Measurements from ENCODE around the gene OAF. TPM values are rescaled to one million over a fixed set of nuclear protein-coding genes. Genes with fewer than 3 reads are reported as not detected.

OAF gene
- total RNA-seq, 1 donor from 2014 or later: 25.7 TPM

DNA sequence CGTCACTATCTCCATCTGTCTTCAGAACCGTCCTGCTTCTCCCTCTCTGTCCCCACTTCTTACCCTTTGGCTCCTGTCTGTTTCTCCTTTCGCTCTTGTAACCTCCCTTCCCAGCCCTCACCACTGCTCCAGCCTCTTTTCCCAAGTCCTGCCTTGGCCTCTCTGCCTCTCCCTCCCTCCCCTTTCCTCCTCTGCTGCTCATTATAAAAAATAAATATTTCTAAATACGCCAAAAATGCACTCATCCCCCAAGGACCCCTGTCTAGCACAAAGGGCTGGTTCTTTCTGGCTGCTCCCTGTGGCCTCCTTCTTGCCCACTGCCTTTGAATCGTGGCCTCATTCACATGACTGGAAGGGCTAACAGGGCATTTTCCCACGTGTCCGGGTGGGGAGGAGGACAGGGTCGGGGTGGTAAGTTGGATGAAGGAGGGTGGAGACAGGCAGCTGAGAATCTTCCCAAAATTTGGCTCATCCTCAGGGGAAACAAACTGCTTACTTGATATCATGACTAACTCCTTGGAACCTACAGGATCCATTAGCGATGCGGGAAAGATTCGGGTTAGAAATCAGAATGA is 26.4 kb upstream of the OAF start:
- DNase-seq: no peak

DNA sequence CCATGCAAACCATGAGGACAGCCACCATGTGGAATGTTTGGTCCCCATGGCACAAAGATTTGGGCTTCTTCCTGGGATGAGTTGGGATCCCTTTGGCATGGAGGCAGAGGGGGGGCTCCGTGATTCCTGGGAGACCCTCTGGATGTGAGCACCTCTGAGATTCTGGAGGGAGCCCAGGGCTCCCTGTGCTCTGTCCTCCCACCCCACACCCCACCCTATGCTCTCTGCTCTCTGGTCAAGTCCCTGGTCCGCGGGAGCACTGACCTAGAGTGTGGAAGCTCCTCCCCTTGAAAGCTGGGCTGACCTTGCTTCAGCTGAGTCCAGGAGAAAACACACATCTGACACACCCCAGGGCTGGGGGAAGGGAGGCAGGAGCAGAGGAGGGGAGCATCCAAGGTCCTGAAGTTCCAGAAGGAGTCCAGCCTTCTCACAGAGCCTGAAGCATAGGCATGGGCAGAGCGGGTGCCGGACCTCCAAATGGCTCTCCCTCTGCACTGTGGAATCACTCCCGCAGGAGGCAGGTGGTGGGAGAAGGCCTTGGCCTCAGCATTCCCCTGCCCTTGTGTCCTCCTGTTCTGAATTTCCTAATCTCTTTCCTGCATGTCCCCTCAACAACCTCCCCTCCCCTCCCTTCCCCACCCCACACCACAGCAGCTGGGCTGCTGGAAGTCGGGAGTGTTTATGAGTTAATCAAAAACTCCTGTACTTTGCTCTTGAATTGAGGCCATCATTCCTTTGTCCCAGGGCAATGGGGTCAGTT is 25.7 kb upstream of the OAF start:
- DNase-seq: no peak

DNA sequence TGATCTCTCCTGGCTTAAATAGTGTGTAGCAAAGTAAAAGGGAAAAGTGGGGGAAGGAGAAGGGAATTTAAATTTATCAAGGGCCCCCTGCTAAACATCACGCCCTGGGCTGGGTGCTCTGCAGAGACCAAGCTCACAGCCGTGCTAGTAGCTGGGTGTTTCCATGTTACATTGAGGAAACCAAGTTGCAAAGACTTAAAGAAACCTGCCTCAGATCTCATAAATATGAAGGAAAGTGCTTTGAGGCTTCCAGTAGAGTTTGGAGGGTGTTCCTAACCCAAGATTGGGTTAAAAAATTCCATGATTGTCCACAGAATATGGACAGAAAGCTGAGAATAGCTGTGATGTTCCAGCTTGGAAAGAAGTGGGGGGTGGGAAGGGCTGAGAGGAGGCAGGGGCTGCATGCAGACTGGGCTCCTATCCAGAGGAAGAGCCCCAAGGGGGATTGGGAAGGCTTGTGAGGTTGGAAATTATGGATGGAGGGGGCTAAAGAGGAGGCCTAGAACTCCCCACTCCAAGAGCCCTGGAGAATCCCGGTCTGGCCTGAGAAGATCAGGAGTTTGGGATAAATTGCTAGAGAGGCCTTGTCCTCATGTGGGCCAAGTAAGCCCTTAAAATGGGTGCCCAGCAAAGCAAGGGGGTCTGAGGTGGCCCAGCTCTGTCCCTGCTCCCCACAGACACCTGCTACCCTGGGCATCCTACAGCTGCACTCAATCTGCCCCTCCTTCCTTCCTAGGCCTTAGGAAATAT is 25.0 kb upstream of the OAF start:
- DNase-seq: no peak

DNA sequence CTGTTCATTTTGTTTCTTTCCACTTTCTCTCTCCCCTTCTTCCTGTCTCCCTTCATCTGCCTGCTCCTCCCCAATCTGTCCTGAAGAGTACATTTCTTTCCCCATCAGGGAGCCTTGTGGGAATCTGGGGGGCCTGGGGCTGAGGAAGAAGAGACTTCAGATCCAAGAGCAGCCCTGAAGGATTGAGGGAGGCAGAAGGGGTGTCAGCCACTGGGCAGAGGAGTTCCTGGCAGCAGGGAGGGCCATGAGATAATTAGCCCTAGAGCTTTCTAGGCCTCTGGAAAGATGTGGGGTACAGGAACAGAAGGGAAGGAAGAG is 24.4 kb upstream of the OAF start:
- DNase-seq: no peak

DNA sequence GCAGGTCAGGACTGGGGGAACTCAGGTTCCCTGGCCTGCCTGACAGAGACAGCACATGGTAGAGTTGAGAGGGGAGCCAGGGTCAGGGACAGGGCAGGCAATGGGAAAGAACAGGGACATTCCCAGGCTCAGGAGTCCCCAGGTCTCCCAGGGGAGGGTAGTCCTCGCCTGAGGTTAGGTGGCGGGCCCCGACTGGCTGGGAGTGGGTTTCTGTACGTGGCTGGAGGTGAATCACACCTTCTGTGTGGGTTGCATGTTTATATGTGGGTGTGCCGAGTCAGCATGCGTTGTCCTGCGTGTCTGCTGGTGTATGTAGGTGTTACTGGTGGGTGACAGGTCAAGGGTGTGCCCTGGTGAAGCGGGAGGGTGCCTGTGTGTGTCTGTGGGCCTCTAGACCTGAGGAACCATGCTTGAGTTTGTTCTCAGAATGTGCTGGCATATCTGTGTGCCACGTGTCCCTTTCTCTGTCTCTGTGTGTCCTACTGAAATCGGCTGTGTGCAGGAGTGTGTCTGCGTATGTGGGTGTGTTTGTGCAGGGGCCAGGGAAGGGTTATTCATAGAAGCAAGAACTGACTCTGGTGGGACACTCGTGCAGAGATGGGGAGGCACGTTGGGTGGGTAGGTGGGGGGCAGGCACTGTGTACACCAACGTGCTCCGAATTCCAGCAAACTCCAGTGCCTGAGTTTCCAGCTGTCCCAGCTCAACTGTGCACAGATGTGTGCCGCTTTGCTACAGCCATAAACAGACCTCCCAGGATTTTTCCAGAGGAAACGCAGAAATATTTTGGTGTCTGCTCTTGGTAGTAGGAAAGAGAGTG is 23.8 kb upstream of the OAF start:
- no peak for DNase-seq

DNA sequence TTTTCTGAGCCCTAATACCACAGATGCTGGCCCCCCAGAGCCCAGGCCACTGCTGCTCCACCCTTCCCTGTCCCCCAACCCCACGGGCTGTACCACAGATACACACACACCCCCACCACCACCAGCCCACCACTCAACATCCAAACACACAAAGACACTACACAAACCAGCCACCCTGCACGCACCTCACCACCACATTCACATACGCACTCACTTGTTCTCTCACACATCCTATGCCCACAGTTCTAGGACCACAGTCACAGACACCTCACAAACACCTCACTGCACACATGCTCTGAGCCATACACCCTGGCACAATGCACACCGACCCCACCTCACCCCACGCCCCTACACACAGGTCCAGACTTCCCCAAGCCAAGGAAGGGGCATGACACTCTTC is 22.5 kb upstream of the OAF start:
- DNase-seq: no peak

DNA sequence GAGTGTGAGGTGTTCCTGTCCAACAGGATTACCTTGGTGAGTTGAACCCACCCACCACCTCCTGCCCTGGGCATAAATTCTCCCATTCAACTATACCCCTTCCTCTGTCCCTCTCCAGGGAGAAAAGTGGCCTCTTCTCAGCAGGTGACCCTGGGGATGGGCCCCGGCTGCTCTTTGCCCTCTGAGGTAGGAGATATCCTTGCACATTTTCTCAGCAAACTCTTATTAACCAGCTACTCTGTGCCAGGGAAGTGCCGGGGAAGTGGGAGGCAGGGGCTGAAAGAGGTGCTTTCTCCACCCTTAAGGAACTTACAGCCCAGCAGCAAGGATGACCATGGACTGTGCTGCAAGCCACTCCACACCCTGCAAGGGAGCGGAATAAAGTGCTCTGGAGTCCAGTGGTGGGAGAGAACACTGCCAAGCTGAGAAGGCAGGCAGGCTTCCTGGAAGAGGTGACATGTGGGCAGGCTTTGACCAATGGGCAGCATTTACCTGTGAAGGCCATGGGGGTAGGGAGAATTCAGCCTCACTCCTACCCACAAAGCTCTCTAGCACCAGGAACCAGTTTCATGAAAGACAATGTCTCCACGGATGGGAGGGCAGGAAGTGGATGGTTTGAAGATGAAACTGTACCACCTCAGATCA is 21.9 kb upstream of the OAF start:
- DNase-seq: no peak

DNA sequence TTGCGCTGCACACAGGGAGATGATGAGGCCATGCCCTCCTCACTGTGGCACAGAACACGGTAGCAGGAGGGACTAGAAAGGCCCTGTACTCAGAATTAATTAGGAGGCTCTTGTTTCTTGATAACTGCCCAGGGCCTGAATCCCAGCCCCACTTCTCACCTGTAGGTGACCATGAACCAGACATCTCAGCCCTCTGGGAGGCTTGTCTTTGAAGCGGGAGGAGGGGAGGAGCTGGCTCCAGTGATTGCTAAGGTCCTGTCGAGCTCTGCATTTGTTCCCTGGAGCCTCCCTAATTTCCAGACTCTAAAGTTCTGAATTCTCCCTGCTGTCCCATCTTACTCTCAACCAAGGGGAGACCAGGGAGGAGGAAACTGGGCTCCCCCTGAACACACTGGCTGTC is 19.8 kb upstream of the OAF start:
- DNase-seq: no peak

DNA sequence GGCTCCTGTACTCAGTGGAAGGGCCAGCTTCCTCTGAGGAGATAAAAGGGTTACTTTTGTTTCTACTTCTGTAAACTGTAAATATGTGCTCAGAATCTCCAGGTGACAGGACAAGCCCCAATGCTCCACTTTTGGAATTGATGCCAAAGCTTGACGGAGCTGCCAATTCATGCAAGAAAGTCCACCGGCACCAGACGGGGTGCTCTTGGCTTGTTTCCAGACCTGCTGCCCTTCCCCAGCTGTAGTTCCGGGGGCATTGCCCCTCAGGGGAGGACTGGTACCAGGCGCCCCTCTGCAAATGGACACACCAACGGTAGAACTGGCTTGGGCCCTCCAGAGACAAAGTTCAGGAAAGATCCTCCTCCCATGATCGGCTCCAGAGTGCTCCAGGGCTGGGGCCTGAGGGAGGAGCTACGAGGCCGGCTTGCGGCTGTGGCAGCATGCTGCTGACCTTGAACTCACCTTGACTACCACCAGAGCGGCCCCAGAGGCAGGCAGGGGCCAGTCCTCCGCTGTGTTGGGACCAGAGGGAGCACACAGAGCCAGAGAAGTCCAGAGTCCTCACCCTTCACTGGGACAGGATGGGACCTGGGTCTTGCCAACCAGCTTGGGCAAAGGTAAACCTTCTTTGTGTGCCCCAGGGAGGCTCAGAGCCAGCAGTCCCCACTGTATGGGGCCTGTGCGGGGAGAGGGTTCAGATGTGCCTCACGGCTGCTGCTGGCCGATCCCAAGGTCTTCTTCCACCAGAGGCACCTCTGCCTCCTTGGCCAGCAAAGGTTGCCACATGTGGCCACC is 17.8 kb upstream of the OAF start:
- DNase-seq: no peak

DNA sequence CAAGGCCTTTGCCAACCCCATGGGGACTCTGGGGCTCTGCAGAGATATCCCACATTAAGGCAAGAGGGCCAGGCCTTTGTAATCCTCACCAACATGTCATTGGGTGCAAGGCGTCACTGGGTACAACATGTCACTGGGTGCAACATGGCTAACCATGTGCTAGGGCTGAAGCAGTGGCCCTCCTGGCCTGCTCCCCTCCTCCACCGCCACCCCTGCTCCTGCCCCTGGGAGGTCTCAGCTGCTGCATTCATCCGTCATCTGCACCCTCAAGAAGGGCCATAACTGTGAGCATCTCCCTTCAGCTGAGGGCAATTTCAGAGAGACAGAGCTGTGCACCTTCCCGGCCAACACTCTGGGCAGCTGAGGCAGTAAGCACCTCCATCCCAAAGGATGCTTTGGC is 16.7 kb upstream of the OAF start:
- DNase-seq: no peak

DNA sequence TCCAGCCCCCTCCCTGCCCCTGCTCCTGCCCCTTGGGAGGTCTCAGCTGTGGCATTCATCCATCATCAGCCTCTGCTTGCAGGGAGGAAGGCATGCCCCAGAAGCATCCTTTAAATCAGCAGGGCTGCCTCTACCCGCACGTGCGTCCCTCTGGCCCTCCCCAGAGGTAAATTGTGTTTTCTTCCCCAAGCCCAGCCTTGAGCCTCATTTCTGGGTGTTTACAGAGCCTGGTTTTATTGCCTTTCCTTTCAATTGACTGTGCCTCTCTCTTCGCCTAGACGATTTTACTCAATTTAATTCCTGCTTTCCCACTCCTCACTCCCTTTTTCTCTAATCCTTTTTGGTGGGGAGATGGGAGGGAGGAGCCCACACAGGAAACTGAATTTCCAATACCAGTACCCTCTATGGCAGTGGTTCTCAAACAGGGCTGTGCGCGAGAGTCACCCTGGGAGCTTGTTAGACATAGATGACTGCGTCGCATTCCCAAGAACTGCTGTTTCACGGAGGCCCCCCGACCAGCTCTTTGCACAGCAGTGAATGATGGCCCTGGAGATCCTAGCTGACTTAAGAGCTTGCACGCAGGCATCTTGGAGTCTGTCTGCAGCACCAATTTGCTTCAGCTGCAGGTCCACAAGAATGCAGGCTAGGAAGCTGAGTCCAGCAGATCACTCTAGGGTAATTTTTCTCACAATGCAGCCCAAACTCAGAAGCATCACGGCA is 15.1 kb upstream of the OAF start:
- no peak for DNase-seq

DNA sequence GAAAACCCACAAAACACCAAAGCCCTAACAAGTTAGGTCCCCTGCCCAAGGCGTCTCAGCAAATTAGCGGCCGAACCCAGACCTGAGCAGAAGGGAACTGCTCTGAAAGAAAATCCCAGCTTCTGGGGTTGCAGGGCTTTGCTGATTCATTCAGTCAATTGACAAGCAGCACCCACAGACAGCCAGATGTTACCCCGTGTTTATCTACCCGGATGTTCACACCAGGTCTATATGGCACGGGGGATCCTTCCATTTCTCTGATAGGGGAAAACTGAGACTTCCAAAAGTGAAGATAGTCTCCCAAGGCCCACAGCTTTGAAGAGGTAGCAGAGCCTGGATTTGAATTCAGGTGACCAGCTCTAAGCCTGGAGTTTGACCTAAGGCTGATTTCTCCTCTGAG is 14.0 kb upstream of the OAF start:
- DNase-seq: no peak

DNA sequence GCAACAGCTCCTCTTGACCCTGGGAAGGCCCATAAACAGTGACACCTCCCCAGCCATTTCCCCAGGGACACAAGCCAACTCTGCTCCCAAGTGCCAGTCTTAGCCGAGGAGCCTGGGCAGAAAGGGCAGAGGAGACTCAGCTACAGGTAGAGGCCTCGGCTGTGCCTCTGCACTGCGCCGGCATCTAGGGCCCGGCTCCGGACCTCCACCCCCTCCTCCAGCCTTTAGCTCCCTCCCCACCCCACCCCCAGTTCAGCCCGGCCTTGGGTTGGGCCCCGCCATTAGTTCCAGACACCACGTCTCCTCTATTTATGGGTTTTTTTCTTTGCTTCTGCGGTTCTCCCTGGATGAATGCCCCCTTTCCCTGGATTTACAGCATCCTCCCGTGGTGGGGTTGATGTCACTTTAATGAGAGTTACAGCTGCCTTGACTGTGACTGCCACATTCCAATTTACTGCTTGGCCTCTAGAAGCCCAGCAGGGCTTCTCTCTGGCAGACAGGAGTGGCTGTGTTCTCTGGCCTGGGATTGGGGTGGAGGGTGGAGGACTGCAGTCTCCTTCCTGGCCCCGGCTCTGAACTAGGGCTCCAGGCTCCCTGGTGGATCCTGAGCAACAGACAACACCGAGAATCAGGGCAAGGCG is 13.5 kb upstream of the OAF start:
- DNase-seq: no peak

DNA sequence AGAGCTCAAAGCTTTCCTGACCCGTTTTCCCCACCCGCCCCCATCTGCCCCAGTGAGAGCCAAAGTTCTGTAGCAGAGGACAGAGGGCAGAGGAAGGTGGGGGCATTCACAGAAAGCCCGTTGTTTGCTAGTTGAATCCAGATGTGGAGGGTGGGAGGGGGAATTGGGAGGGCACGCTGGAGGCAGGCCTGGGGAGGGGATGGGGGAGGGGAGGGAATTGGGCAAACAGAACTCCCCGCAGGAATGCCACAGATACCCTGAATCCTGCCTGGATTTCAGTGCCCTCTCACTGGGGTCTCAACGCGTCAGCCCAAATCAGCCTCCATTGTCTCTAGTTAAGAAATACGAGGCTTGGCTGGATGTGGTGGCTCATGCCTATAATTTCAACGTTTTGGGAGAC is 12.9 kb upstream of the OAF start:
- no peak for DNase-seq

DNA sequence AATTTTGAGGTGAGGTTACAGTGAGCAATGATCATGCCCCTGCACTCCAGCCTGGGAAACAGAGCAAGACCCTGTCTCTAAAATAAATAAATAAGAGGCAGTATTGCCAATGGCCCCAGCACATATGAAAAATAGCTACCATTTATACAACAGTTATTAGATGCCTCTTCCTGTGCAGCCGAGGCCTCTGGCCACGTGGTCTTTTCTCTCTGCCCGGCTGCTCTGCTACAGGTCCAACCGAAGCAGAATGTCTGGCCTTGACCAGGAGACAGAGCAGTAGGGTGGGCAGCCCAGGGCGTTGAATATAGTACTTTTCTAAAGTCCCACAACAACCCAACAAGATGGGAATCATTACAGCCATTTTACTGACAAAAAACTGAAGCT is 12.4 kb upstream of the OAF start:
- DNase-seq: no peak

DNA sequence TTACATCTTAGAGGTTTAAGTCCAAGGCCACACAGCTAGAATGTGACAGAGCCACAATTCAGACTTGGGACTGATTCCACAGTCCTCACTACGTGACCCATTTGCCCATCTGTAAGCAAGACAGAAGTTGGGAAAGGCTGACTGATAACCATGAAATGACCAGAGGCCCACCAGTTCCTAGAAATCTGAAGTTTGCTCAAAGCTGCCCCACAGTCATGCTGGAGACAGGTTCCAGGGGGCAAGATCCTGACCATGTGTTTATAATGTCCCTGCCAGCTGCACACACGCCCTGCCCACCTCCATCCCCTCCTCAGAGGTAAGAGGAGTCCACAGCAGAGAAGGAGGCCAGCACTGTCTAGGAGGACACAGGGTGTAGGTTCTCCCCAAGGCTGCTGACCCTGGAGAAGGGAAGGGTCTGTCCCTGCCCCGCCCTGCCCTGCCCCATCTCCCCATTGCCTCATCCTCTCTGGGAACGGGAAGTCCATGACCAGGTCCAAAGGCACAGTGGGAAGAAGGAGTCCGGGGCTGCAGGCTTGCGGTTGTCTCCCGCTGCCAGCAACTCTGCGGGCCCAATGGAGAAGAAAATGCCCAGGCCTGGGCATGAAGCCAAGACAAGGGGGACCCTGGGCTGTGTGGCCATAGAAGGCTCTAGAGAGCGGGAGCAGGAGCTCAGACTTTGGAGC is 11.9 kb upstream of the OAF start:
- DNase-seq: no peak

DNA sequence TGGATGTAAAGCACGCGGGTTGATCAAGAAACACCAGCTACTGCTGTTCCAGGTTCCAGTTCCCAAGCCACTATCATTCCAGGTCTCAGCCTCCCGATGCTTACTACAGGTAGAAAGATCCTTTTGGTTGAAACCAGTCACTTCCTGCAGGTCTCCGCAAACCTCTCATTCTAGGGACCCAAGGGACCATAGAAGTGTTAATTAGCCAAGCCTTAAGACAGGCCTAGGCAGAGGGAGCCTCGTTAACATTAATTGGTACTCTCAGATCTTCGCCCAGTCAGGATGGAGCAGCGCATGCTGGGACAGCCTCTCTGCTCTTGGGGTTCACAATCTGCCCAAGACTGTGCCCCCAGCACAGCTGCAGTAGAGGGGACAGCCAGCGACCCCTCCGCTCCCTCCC is 11.2 kb upstream of the OAF start:
- no peak for DNase-seq

DNA sequence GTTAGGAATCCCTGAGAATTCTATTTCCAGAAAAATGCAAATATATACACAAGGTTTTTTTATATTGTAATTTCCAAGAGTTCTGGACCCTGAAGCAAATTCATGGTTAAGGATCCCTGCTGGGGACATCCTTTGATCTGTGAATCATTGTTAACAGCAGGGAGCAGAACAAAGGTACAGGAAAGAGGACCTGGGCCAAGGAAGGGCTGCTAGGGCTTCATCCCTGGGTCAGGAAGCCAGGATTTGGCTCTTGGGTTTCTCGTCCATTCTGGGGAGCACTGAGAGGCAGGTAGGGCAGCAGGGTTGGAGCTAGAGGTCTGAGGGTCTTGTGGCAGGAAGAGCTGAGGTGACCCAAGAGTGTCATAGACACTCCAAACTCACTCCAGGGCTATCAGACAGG is 10.2 kb upstream of the OAF start:
- DNase-seq: no peak

DNA sequence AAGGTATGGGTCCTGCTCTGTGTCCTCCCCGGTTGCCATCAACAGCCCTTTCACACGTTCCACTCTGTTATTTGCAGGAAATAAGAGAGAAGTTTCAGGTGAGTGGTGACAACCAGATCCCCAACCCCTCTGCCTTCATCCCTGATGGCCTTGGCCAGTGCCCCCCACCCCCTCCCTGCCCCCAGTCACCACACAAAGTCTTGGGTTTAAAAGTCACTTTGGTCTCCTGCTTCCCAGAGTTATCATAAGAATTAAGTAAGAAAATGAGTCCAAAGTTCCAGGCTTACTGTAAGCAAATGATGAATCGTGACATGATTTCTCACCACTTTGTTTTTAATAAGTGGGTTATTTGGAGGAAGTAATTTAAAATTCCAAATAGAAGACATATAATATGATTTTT is 9.2 kb upstream of the OAF start:
- no peak for DNase-seq

DNA sequence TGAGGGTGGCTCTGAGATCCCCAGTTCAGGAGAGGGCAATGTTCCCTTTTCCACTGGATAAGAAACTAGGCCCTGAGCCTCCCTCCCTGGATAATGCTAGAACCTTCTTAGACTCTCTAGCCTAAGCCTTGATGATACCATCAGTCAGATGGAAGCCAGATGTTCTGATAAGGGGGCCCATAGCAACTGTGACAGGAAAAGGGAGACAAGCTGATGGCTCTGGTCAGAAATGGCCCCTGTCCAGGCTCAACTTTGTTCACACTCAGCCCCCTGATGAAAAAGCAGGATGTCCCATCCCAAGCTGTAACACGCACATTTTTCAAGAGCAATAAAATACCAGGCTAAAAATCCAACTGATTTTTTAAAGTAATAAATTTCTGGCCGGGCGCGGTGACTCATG is 7.2 kb upstream of the OAF start:
- DNase-seq: no peak
